Body of pancreas (tissue), 4 donors: Measurements from ENCODE around the gene DENND4A. TPM values are rescaled to one million over a fixed set of nuclear protein-coding genes. Genes with fewer than 3 reads are reported as not detected.

ENCODE experiments used
- ATAC-seq: fragments of 150-250 bp; one replicate; pipeline ENCODE4 v1.9.1; 2016
- DNase-seq, 4 donors: peaks; one replicate each; pipeline ENCODE4 v3.0.0-alpha.2; 2019
- H3K27ac ChIP-seq, 4 donors: fragments of 200-600 bp; sonication (generic); 1 replicate in 3 of 4; 2 replicates in 1 of 4; pipeline versions ENCODE4 v1.5.1 to v1.6.1; 2016 to 2019; ENCODE audit warnings: mild to moderate bottlenecking in 1 of 4, mixed read lengths in 1 of 4, moderate library complexity in 1 of 4
- H3K27me3 ChIP-seq, 2 donors: fragments of 200-600 bp; sonication (generic); one replicate each; pipeline ENCODE4 v1.6.0; 2016; ENCODE audit warnings: mild to moderate bottlenecking in 1 of 2
- H3K36me3 ChIP-seq, 2 donors: fragments of 200-600 bp; sonication (generic); replicated peaks in 1 of 2; 2 replicates each; pipeline ENCODE4 v1.5.1; 2016; ENCODE audit warnings: low read depth in 2 of 2; ENCODE audit not compliant: insufficient read depth in 1 of 2
- H3K4me1 ChIP-seq: fragments of 200-600 bp; sonication (generic); one replicate; pipeline ENCODE4 v1.6.0; 2016
- H3K4me3 ChIP-seq, 2 donors: fragments of 200-600 bp; sonication (generic); 1 replicate in 1 of 2; 2 replicates in 1 of 2; pipeline ENCODE4 v1.5.1; 2016 to 2019
- H3K9me3 ChIP-seq, 3 donors: fragments of 200-600 bp; sonication (generic); 1 replicate in 2 of 3; 2 replicates in 1 of 3; pipeline ENCODE4 v1.5.1; 2016
- CTCF ChIP-seq, 7 experiments: fragments of 450-650 bp in 4 of 7; fragments of 200-600 bp in 3 of 7; sonication (generic) in 3 of 7; IDR thresholded peaks; one replicate each; pipeline ENCODE4 v1.5.1; 2016 to 2019; ENCODE audit warnings: antibody characterized with exemption in 7 of 7
- POLR2A ChIP-seq, 3 donors: fragments of 450-650 bp; IDR thresholded peaks; one replicate each; pipeline ENCODE4 v1.6.1; 2016; ENCODE audit warnings: antibody characterized with exemption in 3 of 3, mild to moderate bottlenecking in 2 of 3
- WGBS, 2 donors: methylation state at CpG; one replicate each; pipeline ENCODE4 v1.1.5; 2017; 5-methylcytosine and 5-hydroxymethylcytosine counted together
- intact Hi-C: fragments of 100-400 bp; cut with DNase I; formaldehyde crosslinking; loops from one replicate; pipeline ENCODE4 v1.15.1; 2023
- total RNA-seq, 2 donors: library from RNA; depleted of rRNA; stranded (reverse); fragments of >200 nt; gene quantifications; one replicate each; pipeline ENCODE4 v1.1.0, GENCODE V29; 2016

Gene DENND4A
- total RNA-seq, 2 donors from 2014 or later, result 45.7 to 59.3 TPM

GRCh38 chr15:65650312-65651041 lies 141.6 kb downstream of the DENND4A start:
- no peak for DNase-seq
- H3K27me3 ChIP-seq, result no peaks in the 10 kb centered on the region
- peaks cover 0 to 9% of the 10 kb centered on the region in 2 donors for H3K36me3 ChIP-seq
- H3K9me3 ChIP-seq, result no peaks in the 10 kb centered on the region
- no peaks in the 10 kb centered on the region for H3K4me1 ChIP-seq
- H3K4me3 ChIP-seq, result no peak overlapping the region
- intact Hi-C loops, result no loop called here
- TF ChIP-seq POLR2A (IDR thresholded peaks at IDR 0.05) (no peak), CTCF (IDR thresholded peaks at IDR 0.05) (no peak)
- 88 to 94% methylated on average over 12 of the region's 12 CpGs for WGBS, 2 donors
- H3K27ac ChIP-seq, result no peak overlapping the region
- ATAC-seq, result no peak

GRCh38 chr15:65646486-65646885 lies 145.6 kb downstream of the DENND4A start:
- H3K27ac ChIP-seq, result no peak overlapping the region
- WGBS, 2 donors, result 92 to 93% methylated on average over 4 of the region's 4 CpGs
- no peaks in the 10 kb centered on the region for H3K4me1 ChIP-seq
- no peak overlapping the region for H3K4me3 ChIP-seq
- no peak for DNase-seq
- no peak for TF ChIP-seq CTCF (IDR thresholded peaks at IDR 0.05)
- no peak for TF ChIP-seq POLR2A (IDR thresholded peaks at IDR 0.05)
- H3K36me3 ChIP-seq, result no peaks in the 10 kb centered on the region
- no peaks in the 10 kb centered on the region for H3K9me3 ChIP-seq
- no peak for ATAC-seq
- intact Hi-C loops, result no loop called here
- no peaks in the 10 kb centered on the region for H3K27me3 ChIP-seq

- Histone ChIP-seq H3K27ac (no peak overlapping the region), H3K9me3 (no peaks in the 10 kb centered on the region), H3K27me3 (no peaks in the 10 kb centered on the region), H3K36me3 (no peaks in the 10 kb centered on the region), H3K4me3 (no peak overlapping the region), H3K4me1 (no peaks in the 10 kb centered on the region)
- intact Hi-C loops, result no loop called here
- WGBS, 2 donors, result 85 to 89% methylated on average over 4 of the region's 4 CpGs
- no peak for TF ChIP-seq POLR2A (IDR thresholded peaks at IDR 0.05)
- no peak for TF ChIP-seq CTCF (IDR thresholded peaks at IDR 0.05)
- ATAC-seq (no peak), DNase-seq (no peak)
Observed at GRCh38 chr15:65645392-65645791, 146.7 kb downstream of the DENND4A start.

GRCh38 chr15:65644282-65644681 lies 147.8 kb downstream of the DENND4A start:
- TF ChIP-seq POLR2A (IDR thresholded peaks at IDR 0.05), result no peak
- TF ChIP-seq CTCF (IDR thresholded peaks at IDR 0.05), result no peak
- H3K4me3 ChIP-seq, result no peak overlapping the region
- intact Hi-C loops, result no loop called here
- no peaks in the 10 kb centered on the region for H3K4me1 ChIP-seq
- 85 to 90% methylated on average over 4 of the region's 4 CpGs for WGBS, 2 donors
- no peaks in the 10 kb centered on the region for H3K27me3 ChIP-seq
- DNase-seq, result no peak
- H3K9me3 ChIP-seq, result no peaks in the 10 kb centered on the region
- ATAC-seq, result no peak
- H3K36me3 ChIP-seq, result no peaks in the 10 kb centered on the region
- no peak overlapping the region for H3K27ac ChIP-seq

- Histone ChIP-seq H3K4me3 (no peak overlapping the region), H3K36me3 (no peaks in the 10 kb centered on the region), H3K4me1 (no peaks in the 10 kb centered on the region), H3K9me3 (no peaks in the 10 kb centered on the region), H3K27ac (no peak overlapping the region), H3K27me3 (no peaks in the 10 kb centered on the region)
- WGBS, 2 donors, result 65 to 66% methylated on average over 4 to 6 of the region's 6 CpGs
- TF ChIP-seq POLR2A (IDR thresholded peaks at IDR 0.05), result no peak
- TF ChIP-seq CTCF (IDR thresholded peaks at IDR 0.05), result no peak
- DNase-seq, result no peak
- ATAC-seq, result no peak
- intact Hi-C loops, result no loop called here
Observed at GRCh38 chr15:65642594-65642993, 149.5 kb downstream of the DENND4A start.
